ENCODE data around the gene TRDMT1. TPM values are rescaled to one million over a fixed set of nuclear protein-coding genes. Genes with fewer than 3 reads are reported as not detected.
A peak's percentile ranks its signal among the peaks of the same experiment; 100 is the strongest.

TRDMT1 gene
- total RNA-seq, 4 donors from 2014 or later: 3.7 to 9.7 (median 7.9) TPM

- H3K9me3 ChIP-seq: no peaks in the 10 kb centered on the region
- intact Hi-C loops (cut with DNase I; ENCODE audit: low total_unique reads): no loop called here
- DNase-seq: no peak
- H3K4me1 ChIP-seq: peaks cover 0 to 17% (median 3%) of the 10 kb centered on the region in 4 donors
- in situ Hi-C loops (cut with MboI; ENCODE audit: low pct_ligation_motif_present in 1 of 4, low pct_unique_long_range_greater_than_20kb in 1 of 4, low sequenced_read_pairs in 3 of 4): no loop called here
- 98 to 100% methylated on average over 2 of the region's 2 CpGs for WGBS, 2 donors (ENCODE audit: low coverage in 1 of 2)
- peaks cover 0 to 29% (median 6%) of the 10 kb centered on the region in 4 donors for H3K36me3 ChIP-seq
- H3K27me3 ChIP-seq: no peaks in the 10 kb centered on the region
- no peak overlapping the region for H3K4me3 ChIP-seq
- TF ChIP-seq CTCF (IDR thresholded peaks at IDR 0.05) (no peak), POLR2AphosphoS5 (IDR thresholded peaks at IDR 0.05) (no peak), POLR2A (IDR thresholded peaks at IDR 0.05) (no peak), EP300 (IDR thresholded peaks at IDR 0.05; ENCODE audit: low read depth) (no peak)
- no peak overlapping the region for H3K27ac ChIP-seq
Measured at GRCh38 chr10:17240096-17240495, 38.6 kb upstream of the TRDMT1 start.

- 90 to 95% methylated on average over 4 to 6 of the region's 6 CpGs for WGBS, 2 donors (ENCODE audit: low coverage in 1 of 2)
- Histone ChIP-seq H3K9me3 (no peaks in the 10 kb centered on the region), H3K4me3 (no peak overlapping the region), H3K4me1 (peaks cover 0 to 21% (median 4%) of the 10 kb centered on the region in 4 donors), H3K27ac (peak overlapping the region; percentile 9 to 49 (median 12)), H3K27me3 (no peaks in the 10 kb centered on the region), H3K36me3 (peaks cover 0 to 35% (median 9%) of the 10 kb centered on the region in 4 donors)
- no peak for DNase-seq
- no peak for TF ChIP-seq POLR2A (IDR thresholded peaks at IDR 0.05)
- no peak for TF ChIP-seq CTCF (IDR thresholded peaks at IDR 0.05)
- TF ChIP-seq POLR2AphosphoS5 (IDR thresholded peaks at IDR 0.05): no peak
- no peak for TF ChIP-seq EP300 (IDR thresholded peaks at IDR 0.05; ENCODE audit: low read depth)
- in situ Hi-C loops (cut with MboI; ENCODE audit: low pct_ligation_motif_present in 1 of 4, low pct_unique_long_range_greater_than_20kb in 1 of 4, low sequenced_read_pairs in 3 of 4) (no loop called here), intact Hi-C loops (cut with DNase I; ENCODE audit: low total_unique reads) (no loop called here)
Measured at GRCh38 chr10:17239345-17240085, 38.0 kb upstream of the TRDMT1 start.

GRCh38 chr10:17238445-17239291 lies 37.2 kb upstream of the TRDMT1 start:
- intact Hi-C loops (cut with DNase I; ENCODE audit: low total_unique reads) (no loop called here), in situ Hi-C loops (cut with MboI; ENCODE audit: low pct_ligation_motif_present in 1 of 4, low pct_unique_long_range_greater_than_20kb in 1 of 4, low sequenced_read_pairs in 3 of 4) (no loop called here)
- DNase-seq: no peak
- H3K27me3 ChIP-seq: no peaks in the 10 kb centered on the region
- H3K4me3 ChIP-seq: no peak overlapping the region
- H3K36me3 ChIP-seq: peaks cover 0 to 44% (median 12%) of the 10 kb centered on the region in 4 donors
- H3K4me1 ChIP-seq: peaks cover 0 to 30% (median 11%) of the 10 kb centered on the region in 4 donors
- H3K27ac ChIP-seq: peak overlapping the region; percentile 9 to 49 (median 18)
- H3K9me3 ChIP-seq: no peaks in the 10 kb centered on the region
- no peak for TF ChIP-seq CTCF (IDR thresholded peaks at IDR 0.05)
- no peak for TF ChIP-seq POLR2A (IDR thresholded peaks at IDR 0.05)
- TF ChIP-seq EP300 (IDR thresholded peaks at IDR 0.05; ENCODE audit: low read depth): no peak
- no peak for TF ChIP-seq POLR2AphosphoS5 (IDR thresholded peaks at IDR 0.05)
- 46 to 59% methylated on average over 7 to 12 of the region's 12 CpGs for WGBS, 2 donors (ENCODE audit: low coverage in 1 of 2)

GRCh38 chr10:17237915-17238444 lies 36.5 kb upstream of the TRDMT1 start:
- intact Hi-C loops (cut with DNase I; ENCODE audit: low total_unique reads): no loop called here
- DNase-seq: no peak
- Histone ChIP-seq H3K27me3 (no peaks in the 10 kb centered on the region), H3K27ac (peak overlapping the region in 3 of 4 donors; percentile 13 to 49 (median 24)), H3K4me1 (peaks cover 0 to 37% (median 17%) of the 10 kb centered on the region in 4 donors), H3K4me3 (no peak overlapping the region), H3K36me3 (peaks cover 0 to 46% (median 15%) of the 10 kb centered on the region in 4 donors), H3K9me3 (no peaks in the 10 kb centered on the region)
- WGBS, 2 donors (ENCODE audit: low coverage in 1 of 2): 63 to 73% methylated on average over 4 of the region's 4 CpGs
- TF ChIP-seq CTCF (IDR thresholded peaks at IDR 0.05) (no peak), EP300 (IDR thresholded peaks at IDR 0.05; ENCODE audit: low read depth) (no peak), POLR2AphosphoS5 (IDR thresholded peaks at IDR 0.05) (peak in 1 of 3 donors; percentile 5), POLR2A (IDR thresholded peaks at IDR 0.05) (peak; percentile 8)
- in situ Hi-C loops (cut with MboI; ENCODE audit: low pct_ligation_motif_present in 1 of 4, low pct_unique_long_range_greater_than_20kb in 1 of 4, low sequenced_read_pairs in 3 of 4): no loop called here

All from transverse colon (tissue), 4 donors.